ENCODE measurements around the gene ARHGEF26. TPM values are rescaled to one million over a fixed set of nuclear protein-coding genes. Genes with fewer than 3 reads are reported as not detected.

The ARHGEF26 gene
- total RNA-seq, 1 experiment from 2014 or later: 1.8 TPM

DNA sequence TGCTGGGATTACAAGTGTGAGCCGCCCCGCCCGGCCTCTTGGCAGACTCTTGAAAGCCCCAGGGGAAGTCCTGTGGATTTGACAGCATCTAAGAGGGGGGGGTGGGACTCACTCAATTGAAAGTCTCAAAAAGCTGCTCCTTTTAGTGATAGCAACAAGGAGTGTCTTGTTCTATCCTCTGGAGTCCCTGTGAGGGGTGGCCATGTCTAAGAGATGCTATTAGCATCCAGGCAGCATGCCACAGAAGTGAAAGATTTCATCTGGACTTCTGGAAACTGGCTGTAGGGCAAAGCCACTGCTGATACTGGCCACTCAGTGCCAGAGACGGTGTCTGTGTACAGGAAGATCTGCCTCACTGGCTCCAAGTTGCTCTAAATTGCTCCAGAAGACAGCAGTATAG, 129.1 kb downstream of the ARHGEF26 start:
- no peak for DNase-seq (ENCODE audit: low read depth)

DNA sequence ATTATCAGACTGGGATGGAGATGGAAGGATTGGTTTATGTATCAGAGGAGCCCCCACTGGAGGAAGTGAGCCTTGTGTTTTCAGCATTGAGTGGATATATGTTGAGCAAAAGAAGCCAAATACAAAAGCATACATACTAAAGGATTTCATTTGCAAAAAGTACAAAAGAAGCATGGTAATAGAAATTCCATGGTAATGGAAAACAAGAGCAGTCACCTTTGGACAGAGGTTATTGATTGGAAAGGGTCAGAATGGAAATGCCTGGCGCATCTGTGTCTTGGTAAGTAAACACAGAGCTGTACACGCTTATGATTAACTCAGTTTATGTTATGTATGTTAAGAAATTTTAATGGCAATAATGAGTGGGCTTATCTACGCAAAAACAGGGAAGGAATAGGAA, 130.4 kb downstream of the ARHGEF26 start:
- no peak for DNase-seq (ENCODE audit: low read depth)

DNA sequence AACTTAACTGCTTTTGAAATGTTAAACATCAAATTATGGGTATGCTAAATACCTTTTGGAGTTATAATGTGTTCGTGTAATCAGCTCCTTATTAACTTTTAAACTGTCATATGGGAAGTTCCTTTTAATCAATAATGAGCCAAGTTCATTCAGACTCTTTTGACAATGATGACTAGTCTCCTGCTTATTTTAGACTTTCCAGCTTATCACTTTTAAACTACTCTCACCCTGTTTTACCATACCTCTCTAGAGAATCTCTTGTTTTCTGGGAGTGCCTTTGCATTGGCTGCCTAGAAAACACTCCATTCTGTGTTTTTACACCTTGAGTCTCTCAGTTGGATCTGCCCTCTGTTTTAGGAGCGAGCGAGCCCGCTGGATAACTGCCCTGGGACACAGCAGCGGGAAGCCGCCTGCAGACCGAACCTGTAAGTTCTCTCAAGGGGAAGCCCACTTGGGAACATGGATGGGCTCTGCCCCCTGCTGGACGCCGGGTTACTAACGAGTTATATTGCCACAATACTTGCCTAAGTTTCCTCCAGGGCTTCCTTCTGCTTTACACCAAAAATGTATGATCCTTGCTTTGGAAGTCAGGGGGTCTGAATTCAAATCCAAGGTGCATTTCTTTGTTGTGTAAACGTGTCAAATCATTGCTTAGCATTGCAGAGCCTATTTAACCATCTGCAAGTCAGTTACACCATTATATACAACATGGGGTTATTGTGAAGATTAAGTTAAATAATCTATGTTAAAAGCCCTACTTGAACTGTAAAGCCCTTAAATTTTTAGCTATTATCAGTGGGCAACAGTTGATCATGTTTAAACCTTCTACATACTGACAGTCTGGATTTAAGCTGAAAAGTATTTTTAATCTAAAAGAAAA, 131.8 kb downstream of the ARHGEF26 start:
- DNase-seq (ENCODE audit: low read depth): peak; percentile 76

DNA sequence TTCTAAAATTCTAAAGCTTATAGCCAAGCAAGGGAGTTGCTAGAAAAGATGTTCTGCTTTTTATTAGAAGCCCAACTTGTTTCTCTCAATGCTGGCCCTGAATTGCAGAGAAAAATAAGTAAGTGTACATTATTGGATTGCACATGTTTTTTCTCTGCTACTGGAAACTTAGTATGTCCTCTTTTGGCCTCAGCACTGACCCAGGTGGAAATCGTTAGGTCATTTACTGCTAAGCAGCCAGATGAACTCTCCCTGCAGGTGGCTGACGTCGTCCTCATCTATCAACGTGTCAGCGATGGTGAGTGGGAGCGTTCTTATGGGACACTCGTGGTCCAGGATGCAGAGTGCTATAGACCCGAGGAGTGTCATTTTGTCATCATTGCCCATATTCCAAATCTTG, 133.3 kb downstream of the ARHGEF26 start:
- no peak for DNase-seq (ENCODE audit: low read depth)

DNA sequence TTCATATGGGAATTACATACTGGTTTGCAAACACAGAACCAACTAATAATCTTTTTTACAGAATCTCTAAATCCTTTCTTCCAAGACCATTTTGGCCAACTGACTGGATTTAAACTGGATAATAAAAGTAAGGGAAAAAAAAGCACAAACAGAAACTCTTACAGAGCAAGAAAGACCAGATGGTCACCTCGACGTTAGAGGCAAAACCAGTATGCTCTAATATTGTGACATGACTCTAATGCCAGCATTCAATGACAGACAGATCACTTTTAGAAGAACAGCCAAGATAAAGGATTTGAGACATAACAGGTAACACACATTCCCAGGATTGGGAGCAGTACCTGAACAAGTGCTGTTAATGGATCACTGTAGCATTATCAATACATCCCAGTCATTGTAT, 152.2 kb downstream of the ARHGEF26 start:
- no peak for DNase-seq (ENCODE audit: low read depth)

DNA sequence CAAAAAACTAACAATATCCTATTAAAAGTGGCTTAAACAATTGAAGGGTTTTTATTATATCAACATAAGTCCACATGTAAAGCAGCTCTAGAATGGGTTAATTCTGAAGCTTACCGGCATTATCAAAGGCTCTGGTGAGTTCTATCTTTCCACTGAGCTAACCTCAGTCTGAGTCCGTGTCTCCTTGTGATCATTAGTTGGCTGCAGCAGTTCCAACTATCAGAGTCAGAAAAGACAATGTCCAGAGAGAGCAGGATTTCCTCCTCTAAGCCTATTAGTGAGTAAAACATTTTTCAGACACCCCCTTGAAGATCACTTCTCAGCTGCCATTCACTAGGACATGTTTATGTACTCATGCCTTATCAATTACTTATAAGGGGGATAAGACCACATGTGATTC, 153.2 kb downstream of the ARHGEF26 start:
- no peak for DNase-seq (ENCODE audit: low read depth)

DNA sequence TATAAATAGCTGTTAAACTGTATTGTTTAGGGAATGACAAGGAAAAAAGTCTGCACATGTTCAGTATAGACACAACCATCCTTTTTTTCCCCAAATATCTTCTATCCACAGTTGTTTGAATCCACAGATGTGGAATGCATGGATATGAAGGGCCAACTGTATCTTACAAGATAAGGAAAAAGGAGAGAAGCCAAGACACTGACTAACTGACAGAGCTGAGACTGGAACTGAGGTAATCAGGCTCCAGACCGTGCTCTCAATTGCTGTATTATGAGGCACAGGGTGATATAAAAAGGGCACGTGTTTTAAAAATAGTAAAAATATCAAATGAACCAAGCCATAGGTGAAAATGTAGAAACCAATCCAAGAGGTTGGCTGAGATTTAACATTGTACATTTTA, 154.1 kb downstream of the ARHGEF26 start:
- no peak for DNase-seq (ENCODE audit: low read depth)

DNA sequence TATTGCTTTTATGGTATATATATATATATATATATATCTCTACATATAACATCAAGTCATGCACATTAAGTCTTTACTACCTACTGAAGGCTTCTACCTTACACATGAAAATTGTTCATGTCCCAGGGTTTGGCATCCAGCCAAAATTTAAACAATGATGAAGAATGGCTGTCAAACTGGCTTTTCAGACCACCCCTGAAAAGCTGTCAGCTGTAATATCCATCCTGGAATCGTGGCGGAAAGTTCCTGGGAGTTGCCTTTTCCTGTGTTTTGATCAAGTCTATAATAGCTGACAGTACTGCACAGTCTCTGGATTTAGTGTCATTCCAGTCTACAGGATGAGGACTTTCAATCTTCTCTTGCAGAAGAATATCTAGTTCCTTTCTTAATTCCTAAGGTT, 154.8 kb downstream of the ARHGEF26 start:
- DNase-seq (ENCODE audit: low read depth): no peak

DNA sequence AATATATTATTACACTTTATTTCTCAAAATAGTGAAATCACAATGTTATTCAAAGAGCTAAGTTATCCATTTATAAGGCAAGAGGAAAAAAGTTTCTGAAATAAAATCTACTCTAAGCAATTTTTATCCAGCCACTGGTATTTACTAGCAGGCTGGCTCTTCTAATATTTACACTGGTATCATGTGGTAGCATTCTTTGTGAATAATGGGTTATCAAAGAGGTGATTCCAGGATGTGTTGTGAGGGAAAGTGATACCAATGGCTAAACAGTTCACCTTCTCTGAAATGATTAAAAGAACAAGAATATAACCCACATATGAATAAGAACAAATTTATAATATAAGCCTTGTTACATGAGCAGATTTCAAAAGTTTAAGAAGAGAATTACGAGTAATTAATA, 159.0 kb downstream of the ARHGEF26 start:
- no peak for DNase-seq (ENCODE audit: low read depth)

DNA sequence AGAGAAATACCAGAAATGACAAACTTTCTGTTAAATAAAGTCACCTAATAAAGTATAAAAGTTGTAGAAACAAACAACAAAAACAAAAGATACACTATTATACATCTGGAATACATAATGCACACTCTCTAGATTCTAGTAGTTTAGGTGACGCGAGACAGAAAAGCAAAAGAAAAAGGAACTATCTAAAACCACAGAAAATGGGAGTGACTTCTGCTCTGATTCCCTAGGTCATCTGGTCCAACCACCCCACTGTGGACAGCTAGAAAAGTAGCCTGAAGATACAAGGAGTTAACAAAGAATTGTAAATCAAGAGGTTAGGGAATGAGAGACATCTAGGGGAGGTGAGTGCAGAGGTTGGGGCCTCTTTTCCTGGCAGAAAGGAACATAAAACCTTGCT, 164.0 kb downstream of the ARHGEF26 start:
- no peak for DNase-seq (ENCODE audit: low read depth)

DNA sequence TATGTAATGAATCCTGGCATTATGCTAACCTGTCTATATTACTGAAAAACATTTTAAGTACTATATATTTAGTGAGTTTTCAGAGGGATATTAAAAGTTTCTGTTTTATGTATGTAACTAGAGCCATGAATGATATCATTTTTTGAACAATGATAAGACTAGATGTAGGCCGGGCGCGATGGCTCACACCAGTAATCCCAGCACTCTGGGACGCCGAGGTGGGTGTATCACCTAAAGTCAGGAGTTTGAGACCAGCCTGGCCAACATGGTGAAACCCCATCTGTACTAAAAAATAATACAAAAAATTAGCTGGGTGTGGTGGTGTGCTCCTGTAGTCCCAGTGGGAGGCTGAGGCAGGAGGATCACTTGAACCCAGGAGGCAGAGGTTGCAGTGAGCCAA, 169.0 kb downstream of the ARHGEF26 start:
- DNase-seq (ENCODE audit: low read depth): no peak

DNA sequence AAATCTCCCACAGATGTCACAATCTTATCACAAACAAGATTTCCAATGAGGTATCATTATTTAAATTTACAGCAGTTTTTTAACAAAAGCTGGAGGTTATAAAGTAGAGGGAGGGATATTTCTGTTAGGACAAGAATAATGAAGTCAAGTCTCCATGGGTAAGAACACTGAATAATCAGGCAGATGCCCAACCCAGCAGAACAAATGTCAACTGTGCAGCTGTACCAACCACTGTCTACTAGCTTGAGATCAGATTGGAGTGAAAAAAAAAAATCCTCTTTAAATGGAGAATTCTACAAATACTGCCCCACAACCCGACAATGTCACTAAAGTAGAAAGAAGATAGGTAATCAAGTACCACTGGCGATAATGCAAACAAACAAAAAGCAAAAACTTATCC, 172.8 kb downstream of the ARHGEF26 start:
- no peak for DNase-seq (ENCODE audit: low read depth)

DNA sequence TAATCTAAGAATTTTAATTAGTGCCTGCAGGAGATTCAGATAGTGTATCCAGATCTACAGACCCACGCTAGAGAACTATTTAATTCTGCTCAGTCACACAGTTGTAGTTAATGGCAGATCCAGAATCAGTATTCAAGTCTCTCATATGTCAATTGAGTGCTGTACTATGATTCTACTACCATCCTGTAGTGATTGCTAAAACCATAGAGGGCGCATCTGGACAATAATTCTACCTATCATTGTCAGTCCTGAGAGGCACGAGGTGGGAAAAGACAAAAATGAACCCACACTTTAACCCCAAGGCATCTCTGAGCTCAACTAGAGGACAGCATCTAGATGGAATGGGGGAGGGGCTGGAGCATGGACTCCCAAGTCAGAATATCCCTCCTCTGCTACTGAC, 180.4 kb downstream of the ARHGEF26 start:
- peak; percentile 4 for DNase-seq (ENCODE audit: low read depth)

DNA sequence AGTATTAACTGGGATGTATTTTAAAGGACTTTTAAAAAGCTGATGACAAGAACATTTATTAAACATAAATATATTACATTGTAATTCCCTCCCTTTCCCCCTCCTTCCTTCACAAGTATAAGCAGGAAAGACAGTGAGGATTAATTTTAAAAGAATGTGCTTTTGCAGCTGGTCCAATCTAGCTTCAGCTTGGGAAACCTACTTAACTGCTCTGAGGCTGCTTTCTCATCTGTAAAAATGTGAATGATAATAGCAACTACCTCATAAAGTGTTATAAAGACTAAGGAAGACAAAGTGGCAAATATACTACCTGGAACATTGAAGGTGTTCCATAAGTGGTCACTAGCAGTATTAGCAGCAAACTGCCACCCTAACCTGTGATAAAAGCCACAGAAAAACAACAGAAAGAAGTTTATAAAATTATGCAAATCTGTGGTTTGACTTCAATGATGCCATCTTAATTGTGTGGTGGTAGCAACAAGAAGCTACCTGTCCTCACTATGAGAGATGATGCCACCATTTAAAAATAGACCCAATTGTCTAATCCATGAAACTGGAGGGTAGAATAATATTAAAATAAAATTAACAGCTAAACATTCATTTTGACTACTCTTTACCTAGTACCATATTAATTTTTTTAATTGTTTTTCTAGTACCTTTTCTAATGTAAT, 183.1 kb downstream of the ARHGEF26 start:
- DNase-seq (ENCODE audit: low read depth): peak; percentile 28

DNA sequence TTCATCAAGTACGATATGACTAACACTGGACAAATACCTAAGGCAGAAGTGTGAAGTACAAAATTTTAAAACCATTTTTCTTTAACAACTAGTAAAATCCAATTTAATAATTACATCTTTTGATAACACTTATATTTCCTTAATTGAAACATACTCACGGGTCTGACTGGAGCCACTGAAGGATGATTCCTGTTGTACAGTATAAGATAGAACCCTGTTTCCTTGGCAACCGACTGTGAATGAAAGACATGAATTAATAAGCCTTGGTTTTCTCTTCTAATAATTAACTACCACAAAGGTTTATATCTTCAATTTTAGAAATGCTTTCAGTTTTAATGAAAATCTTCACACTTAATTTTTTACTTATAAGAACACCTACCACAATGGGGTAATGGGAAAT, 183.7 kb downstream of the ARHGEF26 start:
- DNase-seq (ENCODE audit: low read depth): no peak

DNA sequence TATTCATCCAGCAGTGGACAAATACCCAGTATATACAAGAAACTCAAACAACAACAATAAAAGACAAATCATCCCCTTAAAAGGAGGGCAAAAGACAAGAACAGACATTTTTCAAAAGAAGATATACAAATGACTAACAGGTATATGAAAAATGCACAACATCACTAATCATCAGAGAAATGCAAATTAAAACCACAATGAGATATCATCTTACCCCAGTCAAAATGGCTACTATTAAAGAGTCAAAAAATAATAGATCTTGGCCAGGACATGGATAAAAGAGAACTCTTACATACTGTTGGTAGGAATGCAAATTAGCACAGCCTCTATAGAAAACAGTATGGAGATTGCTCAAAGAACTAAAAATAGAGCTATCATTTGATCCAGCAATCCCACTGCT, 186.2 kb downstream of the ARHGEF26 start:
- DNase-seq (ENCODE audit: low read depth): no peak

Other genes with a start within 250 kb of the ARHGEF26 start
- 31.9 and 33.0 TPM in 2 replicates for gene DHX36, start 203.1 kb downstream of the ARHGEF26 start, total RNA-seq (2014; rRNA removed)

All from LHCN-M2 (cell line).